WI38 (cell line): ENCODE measurements around the gene DLEC1.
"Not testable (repeated sequence)": the region's sequence is repeated elsewhere in the genome, so short reads cannot be mapped to it uniquely, and the experiment has no call there.

ENCODE experiments used
- H3K4me3 ChIP-seq: 2 replicates; pipeline ENCODE4 v1.5.1; 2011; ENCODE audit warnings: low read depth, mild to moderate bottlenecking, control low read depth, low read length
- CTCF ChIP-seq: IDR thresholded peaks from 2 replicates; pipeline ENCODE4 v1.5.1; 2012; ENCODE audit warnings: low read depth, mild to moderate bottlenecking, control low read depth, low read length

The DLEC1 gene

DNA sequence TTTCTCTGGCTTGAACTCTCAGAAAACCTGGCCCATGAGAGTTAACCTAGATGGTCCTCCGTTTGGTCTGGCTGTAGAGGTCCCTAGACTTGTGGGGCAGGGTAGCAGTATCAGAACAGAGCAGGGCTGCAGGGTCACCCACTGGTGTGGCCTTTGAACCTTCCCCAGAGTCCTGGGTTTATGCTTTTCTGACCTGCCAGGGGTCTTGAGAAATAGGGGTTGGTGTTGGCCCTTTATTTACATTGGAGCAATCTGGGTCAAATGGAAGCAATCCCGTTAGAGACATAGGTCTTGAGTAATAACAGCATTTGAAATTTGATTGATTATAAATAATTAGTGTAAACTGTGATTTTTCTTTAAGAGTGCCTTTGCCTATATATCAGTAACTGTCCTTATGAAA, 23.8 kb downstream of the DLEC1 start:
- no peak overlapping the region for H3K4me3 ChIP-seq
- TF ChIP-seq CTCF, result no peak

GRCh38 chr3:38064453-38064852, 25.4 kb downstream of the DLEC1 start:
- not testable (repeated sequence) for H3K4me3 ChIP-seq

DNA sequence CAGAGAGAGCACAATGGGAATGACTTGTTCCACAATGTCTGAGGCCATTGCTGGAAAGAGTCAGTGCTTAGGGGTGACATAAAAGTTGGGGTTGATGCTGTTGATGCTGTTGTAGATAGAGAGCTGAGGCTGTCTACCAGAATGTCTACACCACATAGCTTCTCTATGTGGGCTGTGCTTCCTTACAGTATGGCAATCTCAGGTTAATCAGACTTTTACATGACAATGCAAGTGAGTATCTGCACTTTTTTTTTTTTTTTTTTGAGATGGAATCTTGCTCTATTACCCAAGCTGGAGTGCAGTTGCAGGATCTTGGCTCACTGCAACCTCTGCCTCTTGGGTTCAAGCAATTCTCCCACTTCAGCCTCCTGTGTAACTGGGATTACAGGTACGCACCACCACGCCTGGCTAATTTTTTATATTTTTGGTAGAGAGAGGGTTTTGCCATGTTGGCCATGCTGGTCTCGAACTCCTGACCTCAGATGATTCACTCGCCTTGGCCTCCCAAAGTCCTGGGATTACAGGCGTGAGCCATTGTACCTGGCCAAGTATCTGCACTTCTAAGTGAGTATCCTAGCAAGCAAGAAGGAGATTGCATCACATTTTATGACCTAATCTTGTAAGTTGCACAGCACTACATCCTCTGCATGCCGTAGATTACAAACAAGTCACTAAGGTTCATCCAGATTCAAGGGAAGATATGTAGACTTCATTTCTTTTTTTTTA, 28.7 kb downstream of the DLEC1 start:
- no peak overlapping the region for H3K4me3 ChIP-seq
- TF ChIP-seq CTCF, result no peak

GRCh38 chr3:38070013-38070412, 31.0 kb downstream of the DLEC1 start:
- no peak overlapping the region for H3K4me3 ChIP-seq
- TF ChIP-seq CTCF, result no peak

GRCh38 chr3:38077073-38077472, 38.1 kb downstream of the DLEC1 start:
- not testable (repeated sequence) for H3K4me3 ChIP-seq

DNA sequence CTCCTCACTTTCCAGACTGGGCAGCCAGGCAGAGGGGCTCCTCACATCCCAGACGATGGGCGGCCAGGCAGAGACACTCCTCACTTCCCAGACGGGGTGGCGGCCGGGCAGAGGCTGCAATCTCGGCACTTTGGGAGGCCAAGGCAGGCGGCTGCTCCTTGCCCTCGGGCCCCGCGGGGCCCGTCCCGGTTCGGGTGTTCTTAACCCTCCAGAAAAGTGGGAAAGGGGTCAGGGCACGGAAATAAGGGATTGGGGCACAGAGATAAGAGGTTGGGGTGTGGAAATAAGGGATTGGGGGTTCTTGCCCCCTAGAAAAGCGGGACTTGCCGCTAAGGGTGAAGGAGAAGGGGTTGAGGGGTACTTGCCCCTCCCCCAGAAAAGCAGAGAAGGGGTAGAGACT, 43.3 kb downstream of the DLEC1 start:
- not testable (repeated sequence) for H3K4me3 ChIP-seq

DNA sequence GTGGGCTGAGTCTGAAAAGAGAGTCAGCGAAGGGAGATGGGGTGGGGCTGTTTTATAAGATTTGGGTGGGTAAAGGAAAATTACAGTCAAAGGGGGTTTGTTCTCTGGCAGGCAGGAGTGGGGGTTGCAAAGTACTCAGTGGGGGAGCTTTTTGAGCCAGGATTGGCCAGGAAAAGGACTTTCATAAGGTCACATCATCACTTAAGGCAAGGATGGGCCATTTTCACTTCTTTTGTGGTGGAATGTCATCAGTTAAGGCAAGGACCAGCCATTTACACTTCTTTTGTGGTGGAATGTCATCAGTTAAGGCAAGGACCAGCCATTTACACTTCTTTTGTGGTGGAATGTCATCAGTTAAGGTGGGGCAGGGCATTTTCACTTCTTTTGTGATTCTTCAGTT, 44.2 kb downstream of the DLEC1 start:
- H3K4me3 ChIP-seq, result not testable (repeated sequence)

DNA sequence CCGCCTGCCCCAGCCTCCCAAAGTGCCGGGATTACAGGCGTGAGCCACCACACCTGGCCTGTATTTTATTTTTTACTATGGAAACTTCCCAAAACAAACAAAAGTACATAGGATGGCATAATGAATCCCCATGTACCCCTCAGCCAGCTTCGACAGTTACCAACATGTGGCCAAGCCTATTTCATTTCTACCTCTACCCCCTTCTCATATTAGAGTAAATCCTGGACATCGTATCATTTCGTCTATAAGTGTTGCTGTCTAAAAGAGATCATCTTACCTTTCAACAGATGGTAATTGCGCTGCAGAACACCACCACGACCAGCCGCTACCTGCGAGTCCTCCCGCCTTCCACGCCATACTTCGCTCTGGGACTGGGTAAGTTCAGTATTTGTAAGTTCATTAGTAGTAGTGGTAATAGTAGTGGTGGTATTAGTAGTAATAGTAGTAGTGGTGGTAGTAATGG, 44.9 kb downstream of the DLEC1 start:
- no peak for TF ChIP-seq CTCF
- no peak overlapping the region for H3K4me3 ChIP-seq

DNA sequence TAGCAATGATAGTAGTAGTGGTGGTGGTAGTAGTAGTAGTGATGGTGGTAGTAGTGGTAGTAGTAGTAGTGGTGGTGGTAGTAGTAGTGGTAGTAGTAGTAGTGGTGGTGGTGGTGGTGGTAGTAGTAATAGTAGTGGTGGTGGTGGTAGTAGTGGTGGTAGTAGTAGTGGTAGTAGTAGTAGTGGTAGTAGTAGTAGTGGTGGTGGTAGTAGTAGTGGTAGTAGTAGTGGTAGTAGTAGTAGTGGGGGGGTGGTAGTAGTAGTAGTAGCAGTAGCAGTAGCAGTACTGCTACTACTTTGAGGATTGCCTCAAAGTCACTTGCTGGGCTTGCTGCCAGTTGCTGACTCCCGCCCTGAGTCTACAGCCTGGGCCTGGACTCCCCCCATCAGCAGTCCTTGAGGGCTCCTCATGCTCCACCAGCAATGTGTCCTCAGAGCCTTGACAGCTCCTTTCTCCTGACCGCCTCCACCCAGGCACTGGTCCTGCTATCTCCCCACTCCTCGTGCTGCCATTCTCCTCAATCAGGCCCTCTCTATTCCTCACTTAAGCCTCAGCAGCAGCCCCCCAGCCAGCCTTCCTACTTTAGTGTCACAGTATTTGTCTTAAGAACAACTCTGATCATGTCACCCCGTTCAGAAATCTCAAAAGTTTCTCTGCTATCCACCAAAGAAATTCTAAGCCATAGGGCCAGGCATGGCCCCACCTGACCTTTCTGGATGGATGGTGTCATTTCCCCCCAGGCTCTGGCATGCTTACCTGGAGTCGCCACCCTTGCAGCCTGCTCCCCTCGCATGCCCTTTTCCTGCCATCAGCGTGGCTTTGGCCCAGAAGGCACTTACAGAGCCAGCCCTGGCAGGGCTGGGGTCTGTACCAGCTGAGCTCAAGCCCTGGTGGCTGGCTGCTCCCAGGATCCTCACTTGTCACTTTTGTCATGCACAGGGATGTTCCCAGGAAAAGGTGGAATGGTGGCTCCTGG, 45.6 kb downstream of the DLEC1 start:
- no peak for TF ChIP-seq CTCF
- H3K4me3 ChIP-seq, result no peak overlapping the region
